HG03469 (cell line): Measurements from ENCODE around the gene RBSN.

Experiments used
- ATAC-seq: cut with Tn5 transposase; IDR thresholded peaks from one replicate; pipeline ENCODE4 v1.9.1; 2021; ENCODE audit warnings: mild to moderate bottlenecking, moderate library complexity, moderate number of reproducible peaks; ENCODE audit not compliant: unreplicated experiment

The RBSN gene

DNA sequence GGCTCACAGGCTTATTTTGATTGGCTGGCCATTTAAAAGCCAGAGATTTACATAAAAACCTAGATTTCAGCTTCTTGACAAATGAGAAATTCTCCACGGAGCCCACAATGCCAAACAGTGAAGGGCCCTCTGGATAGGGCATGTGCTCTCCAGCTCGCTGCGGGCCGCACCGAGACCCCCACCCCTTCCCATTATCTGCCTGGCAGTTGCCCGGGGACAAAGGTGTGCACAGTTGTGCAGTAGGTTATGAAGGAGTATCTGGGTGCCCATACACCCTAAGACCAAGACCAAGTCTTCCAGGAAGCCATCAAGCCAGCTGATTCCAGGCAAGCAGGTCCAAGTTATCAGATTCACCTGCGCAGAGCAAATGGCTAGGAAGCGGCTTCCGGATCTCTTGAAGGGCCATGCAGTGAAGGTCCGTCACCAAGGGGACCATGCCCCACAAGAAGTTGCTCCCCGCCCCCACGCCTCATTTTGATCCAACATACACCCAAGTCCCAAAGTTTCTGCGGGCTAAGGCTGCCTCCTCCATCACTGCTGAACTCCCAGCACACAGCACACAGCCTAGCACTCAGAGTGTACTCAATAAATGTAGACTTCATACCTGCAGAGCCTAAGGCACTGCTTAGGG lies 35.2 kb downstream of the RBSN start:
- no peak for ATAC-seq

DNA sequence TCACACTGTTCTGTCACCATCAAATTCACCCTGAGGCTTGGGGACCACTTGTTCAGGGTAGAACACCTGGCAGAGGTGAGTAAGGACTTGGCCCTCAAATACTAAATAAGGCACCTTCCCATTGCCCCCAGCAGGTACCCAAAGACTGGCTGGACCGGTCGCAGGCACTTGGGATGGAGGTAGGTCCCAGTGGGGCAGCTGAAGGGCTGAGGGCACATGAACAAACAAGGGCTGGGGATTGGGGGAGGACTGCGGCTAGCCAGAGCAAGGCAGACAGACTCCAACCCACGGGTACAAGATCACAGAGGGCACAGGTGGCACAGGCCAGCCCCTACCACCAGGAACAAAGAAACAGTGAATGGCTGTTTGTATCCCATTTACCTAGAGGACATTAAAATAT lies 35.7 kb downstream of the RBSN start:
- ATAC-seq: no peak

DNA sequence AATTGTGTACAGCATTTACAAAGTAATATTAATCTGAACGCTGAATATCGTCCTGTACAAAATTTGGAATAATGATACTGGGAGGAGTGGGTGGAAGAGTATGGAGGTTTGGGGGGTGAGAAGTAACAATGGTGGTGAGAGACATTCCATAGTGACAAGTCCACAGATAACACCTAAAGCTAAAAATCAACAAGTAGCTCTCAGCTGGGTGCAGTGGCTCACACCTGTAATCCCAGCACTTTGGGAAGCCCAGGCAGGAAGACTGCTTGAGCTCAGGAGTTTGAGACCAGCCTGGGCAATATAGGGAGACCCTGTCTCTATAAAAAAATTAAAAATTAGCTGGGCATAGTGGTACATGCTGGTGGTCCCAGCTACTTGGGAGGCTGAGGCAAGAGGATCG lies 38.9 kb downstream of the RBSN start:
- no peak for ATAC-seq

DNA sequence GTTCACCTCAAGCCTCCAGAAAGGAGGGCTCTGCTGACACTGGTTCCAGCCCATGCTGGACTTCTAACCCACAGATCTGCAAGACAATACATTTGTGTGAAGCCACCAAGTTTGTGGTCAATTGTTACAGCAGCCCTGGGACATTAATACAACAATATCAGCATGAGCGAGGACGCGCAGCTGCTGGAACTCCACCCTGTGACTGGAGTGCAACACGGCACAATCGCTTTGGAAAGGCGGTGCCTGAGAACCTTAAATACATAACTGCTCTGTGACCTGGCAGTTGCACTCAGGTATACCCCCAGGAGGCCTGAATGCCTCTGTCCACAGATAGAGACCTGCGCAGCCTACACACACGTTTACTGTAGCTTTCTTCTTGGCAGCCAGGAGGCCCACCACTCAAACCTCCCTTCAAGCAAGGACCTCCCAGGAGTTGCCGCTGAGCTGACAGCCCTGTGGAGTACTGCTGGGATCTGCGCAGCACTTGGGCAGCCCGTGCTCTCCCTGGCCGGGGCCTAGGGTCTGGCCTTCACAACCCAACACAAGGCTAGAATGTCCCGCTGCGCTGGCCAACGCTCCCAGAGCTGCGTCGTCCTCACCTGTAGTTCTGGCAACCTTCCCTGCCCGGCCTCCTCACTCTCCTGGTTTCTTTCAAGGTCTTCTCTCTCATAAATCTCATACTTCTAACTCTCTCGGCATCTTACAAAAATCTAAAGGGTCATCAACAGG lies 42.1 kb downstream of the RBSN start:
- ATAC-seq: no peak

DNA sequence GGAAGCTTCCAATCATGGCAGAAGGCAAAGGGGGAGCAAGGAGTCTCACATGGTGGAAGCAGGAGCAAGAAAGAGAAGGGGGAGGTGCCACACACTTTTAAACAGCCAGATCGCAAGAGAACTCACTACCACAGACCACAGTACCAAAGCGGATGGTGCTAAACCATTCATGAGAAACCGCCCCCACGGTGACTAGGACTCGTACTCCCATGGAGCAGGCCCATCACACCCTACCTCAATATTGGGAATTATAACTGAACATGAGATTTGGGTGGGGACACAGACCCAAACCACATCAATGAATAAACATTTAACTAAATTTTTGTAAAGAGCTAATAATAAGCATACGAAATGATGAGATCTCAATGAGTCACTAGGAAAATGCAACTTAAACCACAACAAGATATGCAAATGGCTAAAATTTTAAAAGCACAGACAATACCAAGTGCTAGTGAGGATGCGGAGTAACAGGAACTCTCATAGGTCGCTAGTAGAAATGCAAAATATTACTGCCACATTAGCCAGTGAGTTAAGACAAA lies 43.9 kb downstream of the RBSN start:
- peak; percentile 28 for ATAC-seq

DNA sequence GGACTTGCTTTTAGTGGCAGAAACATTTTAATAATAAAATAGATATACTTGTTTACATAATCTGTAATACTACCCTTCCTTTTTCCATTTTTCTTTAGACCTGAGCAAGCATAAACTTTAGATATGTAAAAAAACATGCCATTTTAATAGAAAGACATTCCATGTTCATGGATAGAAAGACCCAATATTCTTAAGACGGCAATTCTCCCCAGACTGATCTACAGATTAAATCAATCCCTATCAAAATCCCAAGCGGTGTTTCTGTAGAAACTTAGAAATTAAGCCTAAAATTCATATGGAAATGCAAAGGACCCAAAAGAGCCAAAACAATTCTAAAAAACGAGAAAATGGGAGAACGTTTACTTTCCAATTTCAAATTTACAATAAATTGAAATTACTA lies 45.4 kb downstream of the RBSN start:
- ATAC-seq: no peak

DNA sequence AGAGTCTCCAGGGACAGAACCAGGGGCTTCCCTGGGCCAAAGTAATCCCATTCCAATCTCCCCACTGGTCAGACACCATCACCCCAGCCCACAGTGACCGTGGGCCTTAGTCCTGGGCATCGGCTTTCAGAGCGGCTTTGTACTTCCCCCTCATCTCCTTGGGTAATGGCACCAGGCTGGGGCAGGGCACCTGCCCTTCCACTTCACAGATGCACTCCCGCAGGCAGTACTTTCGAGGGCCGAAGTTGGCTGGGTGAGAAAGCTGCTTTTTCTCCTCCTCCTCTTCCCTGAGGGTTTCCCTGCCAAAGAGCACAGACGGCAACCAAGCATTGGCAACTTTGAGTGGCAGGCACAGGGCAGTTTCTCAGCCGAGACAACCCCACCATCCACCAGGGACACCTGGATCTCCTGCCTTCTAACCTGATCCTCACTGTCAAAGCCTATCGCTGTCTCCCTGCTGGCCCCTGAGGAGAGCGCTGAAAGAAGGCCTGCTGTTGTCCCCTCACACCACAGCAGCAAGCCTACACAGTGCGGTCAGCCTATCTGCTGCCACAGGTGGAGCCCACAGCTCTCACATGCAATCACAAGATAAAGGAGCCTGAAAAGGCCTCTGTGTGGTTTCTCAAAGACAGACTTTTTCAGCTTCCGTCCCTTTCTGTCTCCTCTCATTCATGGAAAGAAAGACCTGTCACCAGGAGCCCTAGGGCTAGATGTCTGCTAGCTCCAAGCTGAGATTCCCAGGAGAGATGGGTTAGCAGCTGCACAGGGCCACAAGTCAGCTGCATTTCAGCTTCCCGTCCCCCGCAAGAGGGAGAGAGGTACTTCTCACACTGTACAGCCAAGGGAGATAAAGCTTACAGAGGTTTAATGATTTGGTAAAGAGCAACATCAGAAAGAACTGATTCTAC lies 46.4 kb downstream of the RBSN start:
- ATAC-seq: no peak

DNA sequence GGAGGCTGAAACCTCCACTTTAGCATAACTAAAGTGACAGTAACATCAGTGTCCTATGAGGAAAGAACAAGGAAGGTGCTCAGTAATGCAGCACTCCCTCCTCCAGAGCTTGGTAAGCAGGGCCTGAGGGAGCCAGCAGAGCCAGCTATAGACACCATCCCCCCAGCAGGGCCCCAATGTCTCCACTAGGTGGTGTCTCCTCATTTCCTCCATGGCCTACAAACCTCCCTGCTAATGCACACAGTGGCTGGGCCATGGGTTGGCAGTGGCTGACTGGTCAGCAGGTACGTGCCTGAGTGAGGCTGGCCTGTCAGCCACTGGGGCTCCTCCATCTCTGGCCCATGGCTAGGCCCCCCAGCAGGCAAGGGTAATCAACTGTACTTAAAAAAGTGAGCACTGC lies 47.4 kb downstream of the RBSN start:
- ATAC-seq: peak; percentile 34

DNA sequence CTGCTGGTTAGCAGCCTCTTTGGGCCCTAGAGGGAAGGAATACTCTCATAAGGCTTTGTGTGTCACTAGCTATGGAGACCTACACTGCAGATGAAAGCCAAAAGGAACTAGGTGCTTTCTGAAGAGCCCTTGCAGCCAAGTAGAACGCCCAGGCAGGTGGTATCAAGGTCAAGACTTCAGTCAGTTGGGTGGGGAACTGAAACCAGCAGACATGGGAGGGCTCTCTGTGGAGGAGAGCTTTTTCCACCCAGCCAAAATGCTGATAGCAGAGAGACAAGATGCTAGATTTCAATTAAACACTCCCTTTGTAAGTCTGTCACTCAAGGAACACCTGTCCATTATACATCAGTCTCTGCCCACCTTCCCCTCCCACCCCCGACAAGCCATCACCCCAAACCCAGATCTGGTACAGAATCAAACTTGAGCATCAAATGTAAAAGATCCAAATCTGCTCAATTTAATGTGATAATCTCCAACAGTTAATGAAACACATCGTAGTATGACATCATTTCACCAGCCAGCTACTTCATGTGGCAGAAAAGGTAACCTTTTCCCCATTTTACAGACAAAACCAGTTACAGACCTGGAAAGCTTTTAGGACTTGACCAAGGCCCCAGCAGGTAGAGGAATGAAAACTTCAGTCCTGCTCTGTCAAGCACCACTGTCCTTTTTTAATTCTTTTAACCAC lies 48.4 kb downstream of the RBSN start:
- peak; percentile 75 for ATAC-seq

DNA sequence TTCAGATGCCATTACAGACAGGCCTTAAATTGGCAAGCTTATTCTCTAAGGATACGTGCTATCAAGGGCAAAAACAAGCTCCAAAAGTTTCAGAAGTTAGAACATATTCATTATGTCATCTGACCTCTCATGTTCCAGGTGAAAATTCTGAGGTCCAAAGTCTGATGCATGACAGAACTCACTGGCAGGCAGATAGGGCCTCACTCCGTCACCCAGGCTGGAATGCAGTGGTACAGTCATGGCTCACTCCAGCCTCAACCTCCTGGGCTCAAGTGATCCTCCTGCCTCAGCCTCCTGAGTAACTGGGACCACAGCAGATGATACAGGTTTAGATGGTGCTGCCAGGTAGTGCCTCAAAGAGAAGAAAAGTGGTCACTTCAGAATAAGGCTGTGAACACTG lies 49.4 kb downstream of the RBSN start:
- no peak for ATAC-seq

DNA sequence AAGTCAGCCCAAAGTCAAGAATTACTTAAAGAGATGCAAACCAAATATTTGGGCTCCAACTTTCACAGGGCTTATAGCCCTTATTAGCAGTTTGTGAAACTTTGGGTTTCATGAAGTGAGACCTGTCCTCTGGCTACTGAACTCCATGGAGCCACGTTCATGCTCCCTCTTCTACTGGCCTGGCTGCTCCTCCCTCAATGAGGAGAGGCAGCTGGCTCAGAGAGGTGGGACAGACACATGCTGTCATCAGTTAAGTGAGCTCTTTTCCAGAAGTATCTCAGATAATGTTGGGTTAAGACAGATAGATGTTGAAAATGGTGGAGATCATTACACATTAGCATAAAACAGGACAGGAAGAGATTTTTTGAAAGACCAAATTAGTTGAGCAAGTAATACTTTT lies 53.3 kb downstream of the RBSN start:
- ATAC-seq: no peak

DNA sequence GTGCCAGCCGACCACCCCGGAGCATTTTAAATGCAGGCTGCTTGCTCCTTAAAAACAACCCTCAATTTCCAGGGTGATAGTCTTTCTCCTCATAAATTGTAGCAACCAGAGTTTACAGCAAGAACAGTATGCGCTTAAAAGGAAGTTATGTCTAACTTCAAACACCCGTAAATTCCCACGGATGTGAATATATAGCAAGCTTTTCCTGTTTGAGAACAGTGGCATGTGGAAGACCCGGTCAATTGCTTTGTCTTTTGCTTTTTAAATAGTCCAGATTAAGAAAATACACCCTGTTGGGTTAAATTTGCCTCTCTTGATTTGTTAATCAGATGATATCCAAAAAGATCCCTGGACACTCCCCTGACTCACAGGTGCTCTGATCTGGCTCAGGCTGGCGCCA lies 54.6 kb downstream of the RBSN start:
- no peak for ATAC-seq

DNA sequence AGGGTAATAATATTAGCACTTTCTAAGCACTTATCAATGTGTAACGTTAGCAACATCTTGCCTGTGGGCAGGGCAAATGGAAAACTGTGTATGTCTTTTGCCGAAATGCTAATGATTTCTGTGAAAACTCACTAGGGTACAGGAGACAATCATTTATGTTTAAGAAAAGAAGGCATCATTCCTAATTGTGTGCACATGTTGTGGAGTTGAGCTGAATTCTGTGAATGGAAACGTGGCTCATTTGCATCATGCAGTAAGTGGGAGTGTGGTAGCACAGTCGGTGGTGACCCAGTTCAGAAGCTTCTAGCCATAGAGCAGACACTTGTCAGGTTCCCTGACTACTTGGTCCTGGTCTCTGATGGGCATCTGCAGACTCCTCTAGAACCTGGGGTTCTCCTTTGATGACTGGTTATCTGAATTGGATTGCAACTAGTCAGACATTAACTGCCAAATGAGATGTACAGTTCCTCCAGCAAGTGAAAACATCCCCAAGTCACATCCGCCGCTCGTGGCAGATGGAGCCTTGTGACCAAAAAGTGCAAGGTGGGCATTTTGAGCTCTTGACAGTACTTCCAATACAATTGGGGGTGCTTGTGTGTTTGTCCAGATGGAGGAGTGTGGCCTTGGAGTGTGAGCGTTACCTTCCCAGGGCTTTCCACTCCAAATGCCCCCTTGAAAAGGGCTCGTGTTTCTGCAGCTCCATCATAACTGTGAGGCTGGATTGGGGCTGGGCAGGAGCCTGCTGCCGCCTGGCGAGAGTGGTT lies 55.4 kb downstream of the RBSN start:
- no peak for ATAC-seq

DNA sequence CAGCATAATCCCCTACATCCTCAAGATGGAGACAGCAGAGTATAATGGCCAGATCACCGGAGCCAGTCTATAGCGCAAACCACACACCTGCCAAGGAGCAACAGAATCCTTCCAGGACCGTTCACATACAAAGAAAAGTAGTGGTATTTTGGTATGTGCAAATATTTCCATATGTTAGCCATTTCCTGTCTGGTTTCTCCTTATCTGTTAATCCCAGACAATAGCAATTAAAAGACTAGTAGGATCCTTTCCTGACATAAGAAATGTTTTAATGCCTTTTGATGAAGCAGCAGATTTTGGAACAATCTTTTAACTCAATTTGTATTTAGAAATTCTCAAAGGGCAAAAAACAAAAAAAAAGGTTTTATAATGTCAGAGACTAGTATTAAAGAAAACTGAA lies 56.0 kb downstream of the RBSN start:
- no peak for ATAC-seq

DNA sequence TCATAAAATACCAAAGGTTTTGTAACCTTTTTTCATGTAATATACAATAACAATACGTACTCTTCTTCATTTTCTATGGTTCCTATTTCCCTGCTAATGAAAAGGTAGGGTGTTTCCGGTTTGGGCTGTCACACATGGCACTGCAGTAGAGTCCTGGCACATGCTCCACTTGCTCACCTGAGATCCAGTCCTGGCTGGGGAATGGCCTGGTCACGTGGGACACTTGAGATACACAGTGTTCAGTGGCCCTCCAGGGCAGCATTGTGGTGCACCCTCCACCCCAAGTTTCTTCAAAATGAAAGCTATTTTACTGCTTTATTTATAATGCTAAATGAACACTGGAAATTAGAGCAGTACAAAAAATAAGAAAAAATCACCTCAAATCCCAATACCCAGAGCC lies 57.0 kb downstream of the RBSN start:
- no peak for ATAC-seq

DNA sequence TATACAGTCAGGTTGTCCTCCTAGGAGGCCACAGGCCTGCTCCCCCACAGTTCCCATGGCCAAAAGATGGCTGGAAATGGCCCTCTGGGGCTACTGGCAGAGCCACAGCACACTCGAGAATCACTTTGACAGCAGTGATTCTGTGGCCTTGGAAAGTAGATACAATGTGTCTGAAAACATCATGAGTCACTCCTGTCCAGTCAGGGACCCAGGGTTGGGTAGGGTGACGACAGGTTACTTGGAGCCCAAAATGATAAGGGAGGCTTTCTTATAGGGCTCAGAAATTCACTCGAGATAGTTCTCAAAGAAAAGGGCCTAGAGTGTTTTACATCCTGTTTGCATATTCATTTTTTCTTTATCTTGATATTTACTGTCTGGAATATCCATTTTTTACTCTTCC lies 58.1 kb downstream of the RBSN start:
- ATAC-seq: no peak

DNA sequence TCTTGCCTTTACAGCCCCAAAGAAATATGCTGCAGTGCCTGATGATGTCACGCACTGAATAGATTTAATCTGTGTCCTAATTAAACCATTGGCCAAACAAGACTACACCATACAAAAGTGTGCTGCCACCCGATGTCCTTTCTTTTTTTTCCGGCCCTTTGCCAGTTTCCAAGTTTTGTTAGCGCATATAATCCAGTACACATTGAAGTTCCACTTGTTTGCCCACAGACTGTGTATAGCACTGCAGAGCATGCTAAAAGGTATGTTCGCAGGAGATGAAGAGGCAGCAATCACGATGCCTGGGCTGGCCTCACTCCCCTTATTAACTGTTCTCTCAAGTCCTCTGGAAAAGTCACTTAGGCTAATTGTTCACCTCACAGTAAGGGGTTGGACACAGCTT lies 60.6 kb downstream of the RBSN start:
- ATAC-seq: no peak

DNA sequence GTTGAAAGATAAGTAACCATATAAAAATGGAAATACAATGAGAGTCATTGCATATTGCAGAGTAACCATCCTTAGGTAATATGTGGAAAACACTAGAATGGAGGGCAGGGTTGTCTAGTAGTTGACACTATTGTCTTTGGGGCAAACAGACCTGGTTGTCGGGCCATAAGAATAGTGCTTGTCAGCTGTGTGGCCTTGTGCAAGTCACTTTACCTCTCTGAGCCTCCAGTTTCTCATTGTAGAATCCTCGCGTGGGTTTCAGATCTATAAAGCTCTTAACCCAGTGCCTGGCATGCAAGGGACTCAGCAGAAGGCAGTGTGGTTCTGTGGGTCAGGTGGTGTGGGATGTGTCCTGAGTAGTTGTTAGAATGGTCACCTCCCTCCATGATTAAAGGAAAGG lies 65.8 kb downstream of the RBSN start:
- no peak for ATAC-seq

DNA sequence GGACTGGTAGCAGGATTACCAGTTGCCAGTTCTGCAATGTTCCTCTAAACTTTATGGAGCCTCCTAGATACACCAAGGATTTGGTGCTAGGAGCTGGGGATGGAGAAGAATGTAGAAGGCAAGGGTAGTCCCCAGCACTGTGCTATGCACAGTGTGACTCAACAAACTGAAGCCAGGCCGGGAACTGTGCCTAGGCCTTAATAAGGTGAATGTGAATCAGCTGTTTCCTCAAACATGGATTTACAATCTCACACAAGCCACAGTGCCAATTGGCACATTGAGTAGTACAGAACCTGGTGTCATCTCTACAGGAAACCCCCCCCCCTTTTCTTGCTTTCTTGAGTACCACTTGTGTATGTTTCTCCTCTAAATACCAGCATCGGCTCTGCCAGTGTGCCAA lies 66.3 kb downstream of the RBSN start:
- no peak for ATAC-seq

DNA sequence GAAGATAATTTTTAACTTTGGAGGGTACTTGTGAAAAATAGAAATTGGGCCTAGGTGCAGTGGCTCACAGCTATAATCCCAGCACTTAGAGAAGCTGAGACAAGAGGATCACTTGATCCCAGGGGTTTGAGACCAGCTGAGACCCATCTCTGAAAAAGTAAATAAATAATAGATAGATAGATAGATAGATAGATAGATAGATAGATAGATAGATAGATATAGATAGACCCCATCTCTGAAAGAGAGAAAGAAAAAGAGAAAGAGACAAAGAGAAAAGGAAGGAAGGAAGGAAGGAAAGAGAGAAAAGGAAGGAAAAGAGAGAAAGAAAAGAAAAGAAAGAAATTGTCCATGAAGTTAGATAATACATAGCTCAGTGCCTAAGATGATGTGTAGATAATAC lies 69.3 kb downstream of the RBSN start:
- no peak for ATAC-seq
